SK-N-MC (cell line): ENCODE data around the gene PKD2.

ENCODE experiments used
- EZH2 ChIP-seq: fragments of 200-600 bp; sonication (generic); IDR thresholded peaks from one replicate; pipeline ENCODE4 v1.6.1; 2017; ENCODE audit warnings: antibody characterized with exemption
- POLR2AphosphoS5 ChIP-seq: IDR thresholded peaks from 2 replicates; pipeline ENCODE4 v1.6.1; 2012; ENCODE audit warnings: mild to moderate bottlenecking, low read depth, low read length, borderline replicate concordance

GRCh38 chr4:88097781-88098180 lies 90.3 kb downstream of the PKD2 start:
- TF ChIP-seq EZH2 = no peak
- no peak for TF ChIP-seq POLR2AphosphoS5
